Measurements from ENCODE around the gene SPATA12.

DNA sequence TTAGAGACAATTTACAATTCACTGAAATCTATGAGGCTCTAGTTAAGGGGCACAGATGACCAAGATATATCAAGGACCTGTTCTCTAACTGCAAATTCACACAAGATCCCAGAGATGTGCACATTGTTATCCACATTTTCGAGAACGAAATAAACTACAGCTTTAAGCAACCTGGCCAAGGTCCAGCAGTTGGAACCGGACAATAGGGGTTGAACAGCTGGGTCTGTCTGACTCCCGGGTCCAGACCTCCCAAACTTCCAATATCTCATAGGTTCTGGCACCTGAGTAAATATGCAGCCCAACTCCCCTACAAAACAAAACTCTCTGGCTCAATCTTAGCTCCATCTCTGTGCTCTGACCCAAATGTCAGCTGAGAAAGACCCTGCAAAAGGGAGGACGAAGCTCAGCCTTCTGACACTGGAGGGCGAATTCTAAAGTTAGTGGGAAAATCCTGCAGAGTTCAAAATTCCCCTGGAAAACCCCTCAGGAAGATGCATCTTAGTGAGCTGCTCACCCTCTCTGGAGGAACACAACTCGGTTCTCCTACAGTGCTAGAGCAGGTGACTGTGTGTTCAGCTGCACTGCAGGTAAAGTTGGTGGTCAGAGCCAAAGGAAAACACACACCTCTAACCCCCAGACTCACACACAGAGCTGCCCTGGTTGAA, 14.2 kb upstream of the SPATA12 start:
- TF ChIP-seq, protein P1, sequence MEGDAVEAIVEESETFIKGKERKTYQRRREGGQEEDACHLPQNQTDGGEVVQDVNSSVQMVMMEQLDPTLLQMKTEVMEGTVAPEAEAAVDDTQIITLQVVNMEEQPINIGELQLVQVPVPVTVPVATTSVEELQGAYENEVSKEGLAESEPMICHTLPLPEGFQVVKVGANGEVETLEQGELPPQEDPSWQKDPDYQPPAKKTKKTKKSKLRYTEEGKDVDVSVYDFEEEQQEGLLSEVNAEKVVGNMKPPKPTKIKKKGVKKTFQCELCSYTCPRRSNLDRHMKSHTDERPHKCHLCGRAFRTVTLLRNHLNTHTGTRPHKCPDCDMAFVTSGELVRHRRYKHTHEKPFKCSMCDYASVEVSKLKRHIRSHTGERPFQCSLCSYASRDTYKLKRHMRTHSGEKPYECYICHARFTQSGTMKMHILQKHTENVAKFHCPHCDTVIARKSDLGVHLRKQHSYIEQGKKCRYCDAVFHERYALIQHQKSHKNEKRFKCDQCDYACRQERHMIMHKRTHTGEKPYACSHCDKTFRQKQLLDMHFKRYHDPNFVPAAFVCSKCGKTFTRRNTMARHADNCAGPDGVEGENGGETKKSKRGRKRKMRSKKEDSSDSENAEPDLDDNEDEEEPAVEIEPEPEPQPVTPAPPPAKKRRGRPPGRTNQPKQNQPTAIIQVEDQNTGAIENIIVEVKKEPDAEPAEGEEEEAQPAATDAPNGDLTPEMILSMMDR (conservative IDR thresholded peaks at IDR 0.05; ENCODE audit: low read depth, low read length) = no peak
- TF ChIP-seq EZH2 (IDR thresholded peaks at IDR 0.05; ENCODE audit: low read length, unreplicated experiment) = no peak
- no peak for TF ChIP-seq EZH2phosphoT487 (IDR thresholded peaks at IDR 0.05; ENCODE audit: borderline replicate concordance, low read length)
